ENCODE results near the gene ZNF148.

The ZNF148 gene

DNA sequence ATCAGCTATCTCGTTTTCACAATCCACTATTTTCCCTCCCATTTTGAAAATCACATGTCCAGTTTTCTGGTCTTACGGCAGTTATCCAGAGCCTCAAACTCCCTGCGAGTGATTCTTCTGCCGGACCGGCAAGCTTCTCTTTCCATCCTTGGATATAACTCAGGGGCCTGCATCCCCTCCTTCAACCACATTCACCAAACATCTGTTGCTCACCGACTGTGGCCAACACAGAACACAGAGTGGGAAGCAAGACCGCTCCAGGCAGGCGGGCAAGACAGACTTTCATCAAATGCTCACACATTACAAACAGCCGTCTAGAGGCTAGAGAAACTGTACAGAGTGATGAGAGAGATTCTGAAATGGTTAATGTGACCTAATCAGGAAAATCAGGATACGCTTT is 154.9 kb downstream of the ZNF148 start:
- DNase-seq (ENCODE audit: low read depth): no peak

DNA sequence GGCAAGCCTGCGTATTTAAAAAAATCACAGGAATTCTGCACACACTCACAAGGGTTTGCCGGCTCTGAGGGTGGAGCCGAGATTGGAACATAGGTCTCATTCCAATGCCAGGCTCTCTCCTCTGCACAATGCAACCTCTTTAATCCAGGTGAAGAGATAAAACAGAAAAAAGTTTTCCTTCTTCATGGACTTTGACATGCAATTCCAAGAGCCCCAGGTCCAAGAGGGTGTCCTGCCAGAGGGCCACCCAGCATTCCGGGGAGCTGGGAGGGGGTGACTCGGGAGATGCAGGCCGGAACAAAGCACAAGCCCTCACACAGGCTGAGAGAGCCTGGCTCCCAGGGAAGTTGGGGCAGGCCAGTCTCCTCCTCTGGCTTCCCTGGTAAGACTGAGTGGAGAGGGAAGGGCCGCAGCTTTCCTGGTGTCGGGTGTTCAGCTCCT is 155.8 kb downstream of the ZNF148 start:
- DNase-seq (ENCODE audit: low read depth): no peak

DNA sequence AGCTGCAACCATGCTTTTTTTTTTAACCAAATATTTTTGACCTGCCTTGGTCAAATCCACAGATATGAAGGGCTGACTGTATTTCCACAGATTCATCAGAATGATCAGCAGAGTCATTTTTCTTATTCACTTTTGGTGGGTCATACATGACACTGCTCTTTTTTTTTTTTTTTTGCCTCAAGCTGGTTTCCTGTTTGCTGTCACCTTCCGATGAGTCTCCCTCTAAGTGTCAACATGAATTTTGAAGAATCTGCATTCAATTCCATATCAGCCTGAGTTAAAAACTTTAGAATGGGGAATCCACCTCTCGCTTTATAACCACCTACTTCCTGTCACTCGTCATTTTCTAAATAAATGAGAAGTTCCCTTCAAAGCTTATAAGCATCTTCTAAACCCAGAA is 160.4 kb downstream of the ZNF148 start:
- DNase-seq (ENCODE audit: low read depth): no peak

DNA sequence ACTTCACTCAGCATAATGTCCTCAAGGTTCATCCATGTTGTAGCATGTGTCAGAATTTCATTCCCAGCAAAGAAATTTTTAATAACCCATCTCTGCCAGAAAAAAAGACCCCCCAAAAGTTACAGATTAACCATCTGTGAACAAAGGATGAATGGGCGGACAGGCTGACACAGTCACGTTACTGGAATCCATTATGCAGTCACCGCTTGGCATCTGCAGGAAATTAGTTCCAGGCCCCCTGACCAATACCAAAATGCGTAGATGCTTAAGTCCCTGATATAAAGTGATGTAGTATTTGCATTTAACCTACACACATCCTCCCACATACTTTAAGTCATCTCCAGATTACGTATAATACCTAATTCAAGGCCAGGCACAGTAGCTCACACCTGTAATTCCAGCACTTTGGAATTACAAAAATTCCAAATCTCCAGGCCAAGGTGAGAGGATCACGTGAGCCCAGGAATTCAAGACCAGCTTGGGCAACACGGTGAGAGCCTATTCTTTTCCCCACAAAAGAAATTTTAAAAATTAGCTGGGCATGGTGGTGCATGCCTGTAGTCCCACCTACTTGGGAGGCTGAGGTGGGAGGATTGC is 161.1 kb downstream of the ZNF148 start:
- no peak for DNase-seq (ENCODE audit: low read depth)

DNA sequence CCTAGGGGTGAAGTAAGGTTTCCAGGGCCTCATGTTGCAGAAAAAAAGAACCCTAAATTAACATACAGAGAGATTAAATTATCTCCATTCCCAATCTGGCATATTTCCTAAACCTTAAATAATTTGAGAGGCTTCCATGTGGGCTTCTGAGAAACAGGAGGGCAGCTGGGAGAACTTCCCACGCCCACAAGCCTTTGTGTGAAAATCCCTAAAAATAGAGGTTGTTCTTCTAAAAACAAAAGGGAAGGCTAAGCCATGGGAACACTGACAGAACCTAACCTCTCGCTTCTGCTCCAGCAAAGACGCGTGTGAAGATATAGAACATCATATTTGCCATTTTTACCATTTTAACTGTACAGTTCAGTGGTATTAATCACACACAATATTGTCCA is 161.8 kb downstream of the ZNF148 start:
- DNase-seq (ENCODE audit: low read depth): no peak

DNA sequence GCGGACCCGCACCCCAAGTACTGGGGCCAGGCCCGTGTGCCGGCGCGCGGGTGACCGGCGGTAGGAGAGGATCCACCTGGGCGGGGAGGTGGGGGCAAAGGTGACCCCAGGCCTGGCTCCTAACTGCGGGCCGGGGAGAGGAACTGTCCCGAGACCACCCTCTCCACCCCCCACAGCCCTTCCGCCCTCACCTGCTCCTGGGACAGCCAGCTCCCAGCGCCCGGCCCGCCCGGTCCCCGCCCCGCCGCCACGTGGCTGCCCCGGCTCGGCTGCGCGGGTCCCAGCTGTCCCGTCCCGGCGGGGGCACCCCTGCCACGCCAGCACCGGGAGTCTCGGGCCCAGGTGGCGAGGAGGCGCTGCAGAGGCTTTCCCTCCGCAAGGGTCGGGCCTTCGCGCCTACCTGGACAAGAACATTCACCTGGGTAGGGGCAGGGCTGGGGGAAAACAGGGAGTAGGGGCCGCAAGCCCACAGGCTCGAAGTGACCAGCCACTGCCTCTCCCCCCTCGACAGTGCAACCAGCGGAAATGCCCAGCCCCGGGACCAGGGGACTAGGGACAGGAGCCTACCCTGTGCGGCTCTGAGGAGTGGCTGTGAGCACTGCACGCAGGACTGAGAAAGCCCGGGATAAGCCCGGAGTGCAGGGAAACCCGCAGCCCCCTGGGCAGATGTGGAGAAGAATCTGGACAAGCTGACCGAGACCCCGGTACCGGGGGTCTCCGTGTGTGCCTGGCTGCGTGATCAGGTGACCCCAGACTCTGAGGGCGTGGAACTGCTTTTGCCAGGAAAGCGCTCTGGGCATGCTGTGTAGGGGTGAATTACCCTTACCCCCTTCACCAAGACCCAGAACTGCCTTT is 162.4 kb downstream of the ZNF148 start, which contains the start of gene SLC12A8:
SLC12A8 (minus strand) TSS at position 240 of the 855 bp plus-strand sequence. CDS start 1,399 bp downstream, outside the sequence.
- DNase-seq (ENCODE audit: low read depth): no peak

DNA sequence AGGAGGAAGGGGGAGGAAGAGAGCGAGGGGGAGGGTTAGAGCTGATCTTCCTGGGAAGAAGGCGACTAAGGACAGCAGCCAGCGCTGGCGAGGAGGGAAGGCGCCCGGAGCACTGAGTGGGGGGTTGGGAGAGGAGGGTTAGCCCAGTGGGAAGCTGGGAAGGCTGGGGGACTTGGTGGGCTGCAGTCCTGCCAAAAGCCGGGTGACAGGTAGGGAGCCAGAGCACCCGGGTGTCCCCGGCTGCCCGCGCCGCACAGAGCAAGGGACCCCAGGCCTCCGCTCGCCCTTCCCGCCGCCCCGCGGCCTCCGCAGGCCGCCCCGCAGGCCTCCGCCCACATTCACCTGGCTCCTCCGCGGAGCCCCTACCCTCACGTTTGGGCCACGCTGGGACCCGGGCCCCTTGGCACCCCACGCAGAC is 163.0 kb downstream of the ZNF148 start:
- DNase-seq (ENCODE audit: low read depth): no peak

DNA sequence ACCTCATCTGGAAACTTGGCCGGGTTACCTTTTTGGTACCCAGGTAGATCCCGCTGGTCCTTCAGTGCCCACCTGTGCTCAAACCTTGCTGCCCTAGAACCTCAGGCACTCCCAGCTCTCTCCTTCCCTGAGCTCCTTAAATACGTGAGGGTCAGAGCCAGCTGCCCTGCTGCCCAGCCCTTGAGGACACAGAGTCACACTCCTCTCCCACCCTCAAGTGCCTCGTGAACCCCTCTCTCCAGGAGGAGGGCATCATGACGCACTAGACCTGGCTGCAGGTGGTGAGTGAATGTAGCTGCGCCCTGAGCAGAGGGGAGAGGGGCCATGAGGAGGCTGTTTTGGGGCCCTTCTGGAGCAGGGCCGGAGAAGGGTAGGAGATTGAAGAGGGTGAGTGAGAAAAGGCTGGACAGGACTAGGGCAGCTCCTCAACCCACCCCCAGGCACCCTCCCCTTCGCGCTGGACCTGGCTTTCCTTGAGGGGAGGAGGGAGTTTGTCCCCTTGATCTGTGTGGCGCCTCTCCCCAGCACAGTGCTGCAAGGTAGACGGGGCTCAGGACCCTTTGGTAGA is 163.5 kb downstream of the ZNF148 start:
- DNase-seq (ENCODE audit: low read depth): no peak

DNA sequence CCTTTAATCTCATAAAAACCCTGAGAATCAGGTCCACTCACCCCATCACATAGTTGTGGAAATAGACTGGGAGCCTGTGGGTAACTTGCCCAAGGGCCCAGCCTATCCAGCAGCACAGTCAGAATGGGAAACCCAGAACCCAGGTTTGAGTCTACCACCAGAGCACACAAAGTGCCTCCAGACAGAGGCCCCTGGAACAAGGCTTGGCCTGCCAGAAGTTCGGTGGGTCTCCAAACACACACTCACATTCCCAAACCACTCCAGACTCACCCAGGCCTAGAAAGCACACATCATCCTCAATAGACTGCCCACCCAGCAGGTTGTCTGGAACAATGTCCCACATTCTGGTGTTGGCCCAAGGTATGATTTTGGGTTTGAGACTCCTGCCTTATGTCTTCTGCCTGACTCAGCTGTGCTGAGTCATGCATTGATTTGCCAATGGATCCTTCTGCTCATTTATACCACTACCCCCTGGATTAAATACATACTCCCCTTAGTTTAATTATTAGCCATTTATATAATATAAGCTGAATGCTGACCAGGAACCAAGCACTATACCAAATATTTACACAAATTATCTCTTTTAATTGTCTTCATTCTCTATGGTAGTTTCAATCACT is 167.1 kb downstream of the ZNF148 start:
- DNase-seq (ENCODE audit: low read depth): no peak

DNA sequence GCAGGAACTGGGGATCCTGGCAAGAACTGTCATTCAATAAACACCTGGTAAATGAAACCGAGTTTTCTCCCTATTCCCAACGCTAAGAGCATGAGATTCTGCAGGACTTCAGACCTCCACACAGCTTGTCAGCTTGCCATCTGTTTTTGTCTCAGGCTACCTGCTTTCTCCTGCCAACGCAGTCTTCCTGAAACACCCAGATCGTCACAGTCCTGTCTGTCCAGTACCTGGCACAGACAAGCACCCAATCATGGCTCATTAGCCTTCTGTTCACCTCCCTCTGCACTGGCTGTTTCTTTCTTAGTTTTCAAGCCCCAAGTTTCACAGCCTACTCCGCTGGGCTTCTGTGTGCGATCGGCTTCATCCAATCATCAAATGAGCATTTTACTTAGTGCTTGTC is 167.6 kb downstream of the ZNF148 start:
- DNase-seq (ENCODE audit: low read depth): no peak

DNA sequence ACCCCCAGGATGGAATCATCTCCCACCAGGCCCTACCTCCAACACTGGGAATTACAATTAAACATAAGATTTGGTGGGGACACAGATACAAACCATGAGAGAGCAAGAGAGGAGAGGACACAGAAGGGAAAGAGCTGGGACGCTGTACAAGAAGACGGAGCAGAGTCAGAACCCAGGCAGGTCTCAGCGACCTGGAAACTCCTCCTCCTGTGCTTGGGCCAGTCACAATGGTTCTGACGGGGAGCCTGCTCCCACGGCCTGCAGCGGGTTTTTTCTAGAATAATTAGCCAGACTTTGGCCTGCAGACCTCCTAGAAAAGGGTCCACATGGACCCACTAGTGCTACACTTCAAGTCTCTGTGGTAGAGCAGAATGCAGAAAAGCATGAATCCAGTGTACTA is 168.2 kb downstream of the ZNF148 start:
- no peak for DNase-seq (ENCODE audit: low read depth)

DNA sequence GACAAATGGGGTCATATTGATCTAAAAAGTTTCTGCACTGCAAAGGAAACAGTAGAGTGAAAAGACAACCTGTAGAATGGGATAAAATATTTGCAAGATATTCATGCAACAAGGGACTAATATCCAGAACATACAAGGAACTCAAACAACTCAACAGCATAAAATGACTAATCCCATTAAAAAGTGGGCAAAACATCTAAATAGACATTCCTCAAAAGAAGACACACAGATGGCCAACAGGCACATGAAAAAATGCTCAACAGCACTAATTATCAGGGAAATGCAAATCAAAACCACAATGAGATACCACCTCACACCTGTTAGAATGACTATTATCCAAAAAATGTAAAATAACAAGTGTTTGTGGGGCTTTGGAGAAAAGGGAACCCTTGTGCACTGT is 171.4 kb downstream of the ZNF148 start:
- no peak for DNase-seq (ENCODE audit: low read depth)

DNA sequence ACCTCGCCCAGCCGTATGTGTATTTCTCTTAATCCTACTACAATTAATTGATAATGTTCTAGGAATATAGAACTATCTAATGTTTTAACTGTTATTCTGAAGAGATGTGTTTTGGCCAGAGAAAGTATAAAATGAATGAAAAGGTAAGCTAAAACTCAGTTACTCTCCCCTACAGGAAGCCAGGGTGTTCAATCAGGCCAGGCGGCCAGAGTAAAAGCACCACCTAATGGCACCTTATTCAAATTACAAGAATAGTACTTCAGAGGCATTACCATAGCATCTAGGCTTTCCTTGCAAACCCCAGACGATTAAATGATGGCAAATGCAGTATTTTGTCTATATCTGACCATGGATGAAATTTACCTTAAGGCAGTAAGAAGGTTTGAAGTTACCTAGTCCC is 172.9 kb downstream of the ZNF148 start:
- no peak for DNase-seq (ENCODE audit: low read depth)

DNA sequence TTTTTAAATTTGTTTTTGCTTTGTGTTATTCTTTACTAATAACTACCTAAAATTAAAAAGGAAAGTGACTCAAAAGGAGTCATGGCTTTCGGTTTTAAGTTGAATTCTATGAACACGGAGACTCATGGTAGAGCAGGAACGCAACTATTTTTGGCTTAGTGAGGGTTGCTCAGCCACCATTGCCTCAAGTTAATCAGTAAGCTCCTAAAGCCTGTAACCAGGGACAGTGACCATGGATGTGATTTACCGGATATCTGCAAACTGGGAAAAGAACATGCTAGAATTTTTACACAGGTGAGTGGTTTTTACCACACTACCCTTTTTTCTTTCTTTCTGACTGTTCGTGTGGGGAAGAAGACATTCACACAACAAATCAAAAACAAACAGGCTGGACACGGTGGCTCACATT is 174.4 kb downstream of the ZNF148 start:
- no peak for DNase-seq (ENCODE audit: low read depth)

DNA sequence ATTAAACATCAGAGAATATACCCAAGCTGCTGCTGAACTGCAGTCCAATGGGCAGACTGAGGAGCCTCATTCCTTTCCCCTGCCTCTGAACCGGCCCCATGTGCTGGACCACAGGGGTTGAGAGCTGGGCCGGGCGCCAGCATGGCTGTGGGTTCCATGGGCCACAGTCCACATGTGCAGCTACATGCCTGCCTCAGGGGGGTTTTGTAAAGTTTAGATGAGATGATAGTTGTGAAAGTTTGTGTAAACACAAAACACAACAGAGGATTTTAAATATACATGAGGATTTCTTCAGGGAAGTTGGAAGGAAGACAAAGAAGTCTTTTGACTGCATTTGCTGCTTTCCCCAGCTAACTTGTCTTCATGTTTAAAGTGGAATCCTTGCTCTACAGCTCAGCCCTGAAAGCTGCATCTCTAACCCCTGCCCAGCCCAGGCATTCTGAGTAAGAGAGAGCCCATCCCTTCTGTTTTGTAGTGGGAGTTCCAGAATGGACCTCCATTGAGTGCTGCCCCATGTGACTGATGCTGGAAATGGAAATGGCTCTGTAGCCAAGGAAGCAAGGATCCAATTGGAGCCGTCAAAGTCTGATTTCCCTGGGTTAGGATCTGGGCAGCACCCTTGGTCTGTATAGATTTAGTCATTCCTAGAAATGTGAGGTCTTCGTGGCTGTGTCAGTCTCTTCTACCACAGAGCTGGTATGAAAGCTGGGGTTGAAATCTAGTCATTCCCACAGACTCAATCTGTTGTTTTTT is 180.1 kb downstream of the ZNF148 start:
- DNase-seq (ENCODE audit: low read depth): no peak

DNA sequence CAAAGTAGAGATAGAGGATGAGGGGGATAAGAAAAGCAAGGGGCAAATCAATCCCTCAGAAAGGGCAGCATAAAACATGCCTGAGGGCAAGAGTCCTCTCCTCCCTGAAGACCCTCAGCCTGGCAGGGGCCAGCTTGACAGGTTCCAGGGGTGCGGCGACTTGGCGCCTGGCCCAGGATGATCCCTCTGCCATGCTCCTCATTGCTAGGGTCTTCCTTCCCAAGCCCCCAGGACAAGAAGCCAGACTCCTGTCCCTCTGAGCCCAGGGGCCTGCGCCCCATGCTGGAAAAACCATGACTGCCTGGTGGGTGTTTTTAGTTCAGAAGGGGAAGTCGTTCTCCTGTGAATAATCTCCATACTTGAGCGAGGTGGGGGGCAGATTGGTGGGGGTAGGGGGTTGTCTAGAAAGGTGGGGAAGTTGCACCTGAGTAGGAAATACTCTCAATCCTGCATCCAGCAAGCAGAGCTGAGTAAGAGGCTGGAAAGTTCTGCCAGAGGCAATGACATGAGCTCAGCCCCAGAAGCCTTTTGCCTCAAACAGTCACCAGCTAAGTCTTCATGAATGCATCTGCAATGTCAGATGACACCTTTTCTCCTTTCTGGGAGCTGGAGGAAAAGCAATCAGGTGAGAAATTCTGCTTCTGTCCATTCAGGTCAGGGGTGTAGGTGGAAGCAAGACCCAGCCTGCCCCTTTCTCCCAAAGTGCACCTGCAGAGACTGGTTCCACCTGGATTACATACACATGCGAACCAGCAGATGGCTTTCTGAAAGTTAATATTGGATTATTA is 180.9 kb downstream of the ZNF148 start:
- DNase-seq (ENCODE audit: low read depth): no peak

DNA sequence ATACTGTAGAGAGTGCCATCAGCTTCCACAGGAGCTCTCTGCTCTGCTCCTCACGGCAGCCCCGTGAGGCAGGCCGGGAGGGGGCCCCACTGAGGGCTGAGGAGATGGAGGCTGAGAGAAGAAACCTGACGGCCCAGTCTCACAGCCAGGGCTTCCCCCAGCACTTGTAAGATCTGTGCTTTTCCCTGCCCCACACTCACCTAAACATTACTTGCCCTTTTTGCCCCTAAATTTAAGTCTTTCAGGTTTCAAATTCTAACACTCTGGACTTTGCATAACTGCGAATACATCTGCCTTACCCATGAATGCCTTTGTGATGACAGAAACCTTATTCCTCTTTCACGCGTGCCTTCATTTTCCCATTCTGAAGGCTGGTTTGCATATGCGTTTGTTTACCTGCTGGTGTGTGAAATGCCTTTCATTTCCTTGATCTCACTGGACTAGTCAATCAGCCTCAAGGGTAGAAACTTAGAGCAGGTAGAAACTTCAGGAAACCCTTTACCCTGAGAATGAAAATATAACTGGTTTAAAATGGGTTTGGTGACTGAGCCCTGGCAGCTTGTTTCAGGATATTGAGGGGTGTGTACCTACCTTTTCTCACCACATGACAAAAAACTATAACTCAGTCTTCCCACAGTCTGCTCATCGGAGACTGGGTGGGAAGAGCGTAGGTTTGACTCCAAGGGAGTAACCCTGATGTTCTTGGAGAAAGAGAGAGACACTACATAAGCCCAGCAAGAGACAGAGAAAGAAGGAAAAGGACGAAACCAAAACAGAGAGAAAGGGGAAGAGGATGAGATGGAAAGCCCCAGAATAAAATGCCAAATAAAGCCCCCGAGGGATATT is 182.7 kb downstream of the ZNF148 start:
- DNase-seq (ENCODE audit: low read depth): no peak

DNA sequence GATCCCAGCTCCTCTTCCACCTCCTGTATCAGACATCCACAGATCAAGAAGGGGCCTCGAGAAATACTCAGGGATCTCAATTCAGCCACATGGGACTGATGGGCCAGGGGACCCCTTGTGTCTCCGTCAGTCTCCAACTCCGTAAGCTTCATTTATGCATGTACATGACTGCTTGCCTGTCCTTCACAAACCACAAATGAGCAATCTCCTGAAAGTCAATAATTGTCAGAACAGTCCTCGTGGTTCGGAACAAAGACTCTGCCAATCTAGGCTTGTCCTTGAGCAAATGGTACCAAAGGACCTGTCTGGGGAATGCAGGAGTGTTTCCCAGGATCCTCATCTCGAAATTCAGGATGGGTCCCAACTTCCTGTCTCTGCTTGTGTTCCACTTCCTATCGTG is 183.4 kb downstream of the ZNF148 start:
- no peak for DNase-seq (ENCODE audit: low read depth)

DNA sequence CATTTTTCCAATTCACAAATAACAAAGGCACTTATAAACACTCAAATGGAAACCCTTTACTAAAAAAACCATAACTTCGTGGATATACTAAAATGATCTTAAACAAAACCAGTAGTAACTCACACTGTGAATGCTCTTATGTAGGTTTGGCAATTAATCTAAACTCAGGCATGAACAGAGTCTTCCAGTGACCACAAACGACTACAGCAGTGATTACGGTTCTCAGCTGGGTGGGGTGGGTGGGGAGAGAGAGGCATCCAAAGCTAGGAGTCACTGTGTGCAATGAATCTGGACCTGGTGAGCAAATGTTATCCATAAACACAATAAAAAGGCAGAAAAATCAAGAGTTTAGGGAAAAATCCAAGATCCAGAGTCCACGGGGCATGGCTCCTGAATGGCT is 183.9 kb downstream of the ZNF148 start:
- no peak for DNase-seq (ENCODE audit: low read depth)

DNA sequence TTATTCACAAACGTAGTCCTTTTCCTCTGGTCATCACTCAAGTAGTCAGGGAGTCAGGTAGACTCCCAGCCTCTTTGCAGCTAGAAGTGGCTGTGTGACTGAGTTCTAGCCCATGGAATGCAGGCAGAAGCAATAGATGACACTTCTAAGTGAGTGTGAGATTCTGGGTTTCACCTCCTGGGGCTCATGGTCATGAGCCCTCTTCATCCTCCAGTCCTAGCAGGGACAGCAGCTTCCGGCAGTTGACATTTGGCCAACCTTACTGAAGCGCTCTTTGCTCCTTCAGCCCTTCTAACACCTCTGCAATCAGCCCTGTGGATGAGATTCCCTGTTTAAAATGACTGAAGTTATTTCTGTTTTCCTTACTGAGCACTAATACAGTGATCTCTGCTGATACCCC is 184.3 kb downstream of the ZNF148 start:
- no peak for DNase-seq (ENCODE audit: low read depth)
